Stimulated activated CD4-positive, alpha-beta T cell treated with anti-CD3 and anti-CD28 coated beads, Interleukin-4, amount 100 ng/mL, for 24 hours (primary cell): ENCODE results near the gene SEC61A2.
A peak's percentile ranks its signal among the peaks of the same experiment; 100 is the strongest.
"Not testable (repeated sequence)": the region's sequence is repeated elsewhere in the genome, so short reads cannot be mapped to it uniquely, and the experiment has no call there.

Experiments
- DNase-seq: peaks from one replicate; pipeline ENCODE4 v3.0.0-alpha.2; 2020

Gene SEC61A2

DNA sequence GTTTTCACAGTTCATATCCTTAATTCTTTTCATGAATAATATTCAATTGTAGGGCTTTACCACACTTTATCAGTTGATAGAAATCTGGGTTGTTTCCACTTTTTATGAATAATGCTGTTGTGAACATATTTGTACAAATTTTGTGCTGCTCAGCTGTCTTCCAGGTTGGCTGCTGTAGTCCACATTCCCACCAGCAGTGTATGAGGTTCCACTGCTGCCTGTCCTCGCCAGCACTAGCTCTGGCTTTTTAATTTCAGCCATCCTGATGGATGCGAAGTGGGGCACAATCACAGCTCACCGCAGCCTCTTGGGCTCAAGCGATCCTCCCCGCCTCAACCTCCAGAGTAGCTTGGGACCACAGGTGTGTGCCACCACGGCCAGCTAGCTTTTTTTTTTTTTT, 33.5 kb downstream of the SEC61A2 start:
- no peak for DNase-seq

DNA sequence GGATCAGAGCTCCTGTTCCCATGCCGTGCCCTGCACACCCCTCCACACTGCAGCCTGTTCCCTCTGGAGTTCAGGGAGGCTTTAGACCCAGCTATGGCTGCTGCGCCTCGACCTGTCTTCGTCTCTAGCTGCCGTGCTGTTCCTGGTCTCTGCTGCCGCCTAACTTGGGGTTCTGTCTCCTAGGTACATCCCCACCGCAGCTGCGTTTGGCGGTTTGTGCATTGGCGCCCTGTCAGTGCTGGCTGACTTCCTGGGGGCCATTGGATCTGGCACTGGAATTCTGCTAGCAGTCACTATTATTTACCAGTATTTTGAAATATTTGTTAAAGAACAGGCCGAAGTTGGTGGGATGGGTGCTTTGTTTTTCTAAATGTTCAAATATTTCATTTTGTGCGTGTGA, 34.6 kb downstream of the SEC61A2 start:
- DNase-seq, result no peak

DNA sequence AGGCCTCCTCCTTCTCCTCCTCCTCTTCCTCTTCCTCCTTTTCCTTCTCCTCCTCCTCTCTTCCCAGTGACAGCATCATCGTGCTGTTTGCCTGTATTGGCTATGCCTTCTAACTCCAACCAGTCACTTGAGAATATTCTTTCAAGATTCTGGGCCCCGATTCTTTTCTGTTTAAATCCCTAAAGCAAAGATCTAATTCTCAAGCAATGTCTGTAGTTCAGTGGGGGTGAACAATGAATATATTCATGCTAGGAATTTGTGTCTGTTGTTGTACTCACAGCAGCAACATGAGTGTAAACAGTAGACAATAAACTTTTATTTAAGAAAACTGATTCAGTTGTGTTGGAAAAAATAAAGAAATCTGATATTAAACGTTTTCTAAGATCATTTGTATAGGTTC, 35.6 kb downstream of the SEC61A2 start:
- no peak for DNase-seq

DNA sequence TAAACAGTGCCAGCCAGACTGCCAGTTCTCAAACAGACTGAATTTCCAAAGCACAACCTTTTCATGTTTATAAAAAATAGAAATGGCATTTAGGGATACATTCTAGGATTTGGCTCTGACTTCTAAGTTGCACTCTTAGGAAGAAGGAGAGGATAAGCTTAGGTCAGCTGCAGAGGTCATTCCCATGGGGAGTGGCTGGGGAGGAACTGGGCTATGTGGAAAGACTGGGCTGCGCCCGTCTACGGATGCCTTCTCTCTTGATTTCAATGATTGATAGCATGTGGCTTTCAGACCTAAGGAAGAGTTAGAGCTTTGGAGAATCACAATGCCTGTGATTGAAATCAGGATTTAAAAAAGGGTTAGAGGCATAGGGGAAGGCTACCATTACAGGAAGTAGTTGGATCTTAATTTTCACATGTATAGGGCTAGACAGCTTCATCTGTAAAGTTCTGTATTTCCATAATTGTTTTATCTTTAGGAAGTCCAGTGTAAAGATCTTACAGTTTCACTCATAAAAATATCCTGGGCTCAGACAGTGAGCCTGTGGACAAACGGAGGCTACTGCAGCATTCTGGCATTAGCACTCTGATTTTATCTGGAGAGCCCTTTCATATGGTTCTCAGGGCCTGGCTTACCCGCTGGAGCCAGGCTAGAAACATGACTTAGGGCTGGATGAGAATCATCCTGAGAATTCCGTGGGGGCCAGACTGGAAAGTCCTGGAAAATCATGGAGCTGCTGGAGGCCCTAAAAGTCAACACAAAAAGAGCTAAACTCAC, 36.7 kb downstream of the SEC61A2 start:
- DNase-seq, result no peak

DNA sequence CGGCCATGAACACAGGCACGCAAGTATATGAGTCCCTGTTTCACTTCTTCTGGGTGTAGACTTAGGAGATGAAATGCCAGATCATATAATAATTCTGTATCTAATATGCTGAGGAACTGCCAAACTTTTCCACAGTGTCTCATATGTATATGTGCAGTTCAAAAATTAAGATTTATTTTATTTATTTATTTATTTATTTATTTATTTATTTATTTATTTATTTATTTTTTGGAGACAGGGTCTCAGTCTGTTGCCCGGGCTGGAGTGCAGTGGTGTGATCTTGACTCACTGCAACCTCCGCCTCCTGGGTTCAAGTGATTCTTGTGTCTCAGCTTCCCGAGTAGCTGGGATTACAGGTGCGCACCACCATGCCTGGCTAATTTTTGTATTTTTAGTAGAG, 42.0 kb downstream of the SEC61A2 start:
- not testable (repeated sequence) for DNase-seq

DNA sequence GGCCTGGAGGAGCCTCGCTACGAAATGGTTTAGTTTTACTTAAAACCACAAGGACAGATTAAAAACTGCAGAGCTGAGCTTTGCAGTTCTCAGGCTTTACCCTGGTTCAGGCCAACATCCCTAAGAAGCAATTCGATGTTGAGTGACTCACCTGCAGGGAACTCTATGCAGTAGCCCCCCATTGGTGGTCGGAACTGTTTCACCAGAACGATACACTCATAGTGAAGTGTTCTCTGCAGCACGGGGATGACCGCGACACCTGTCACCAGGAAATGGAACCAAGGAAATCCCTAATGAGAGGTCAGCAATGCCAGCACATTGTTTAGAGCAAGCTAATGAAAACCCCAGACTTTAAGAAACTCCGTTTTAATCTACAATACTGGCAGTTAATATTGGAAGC, 48.2 kb downstream of the SEC61A2 start:
- DNase-seq, result no peak

DNA sequence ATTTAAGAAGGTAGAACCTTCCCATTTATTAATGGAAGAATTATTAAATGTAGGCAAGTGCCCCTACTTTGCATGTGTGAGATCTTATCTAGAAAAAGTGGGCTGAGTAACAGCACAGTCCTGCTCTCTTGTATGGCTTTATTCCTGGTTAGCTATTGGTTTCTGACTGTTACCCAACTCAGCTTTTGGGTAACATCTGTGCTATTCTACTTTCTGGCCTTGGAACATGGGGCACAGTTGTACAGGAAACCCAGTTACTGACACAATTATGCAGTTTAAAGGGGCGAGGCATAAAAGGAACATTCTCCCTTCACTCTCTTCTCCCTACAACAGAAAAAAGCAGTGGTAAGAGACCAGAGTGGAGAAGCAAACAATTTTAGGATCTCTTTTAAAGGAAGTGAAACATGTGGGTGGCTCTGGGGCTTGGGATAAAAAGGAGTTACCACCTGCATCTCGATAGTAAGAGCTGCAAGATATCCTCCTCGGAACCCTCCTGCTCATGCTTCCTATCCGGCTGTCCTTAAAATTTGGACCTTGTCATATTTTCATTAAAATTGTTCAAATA, 50.2 kb downstream of the SEC61A2 start:
- DNase-seq, result no peak

DNA sequence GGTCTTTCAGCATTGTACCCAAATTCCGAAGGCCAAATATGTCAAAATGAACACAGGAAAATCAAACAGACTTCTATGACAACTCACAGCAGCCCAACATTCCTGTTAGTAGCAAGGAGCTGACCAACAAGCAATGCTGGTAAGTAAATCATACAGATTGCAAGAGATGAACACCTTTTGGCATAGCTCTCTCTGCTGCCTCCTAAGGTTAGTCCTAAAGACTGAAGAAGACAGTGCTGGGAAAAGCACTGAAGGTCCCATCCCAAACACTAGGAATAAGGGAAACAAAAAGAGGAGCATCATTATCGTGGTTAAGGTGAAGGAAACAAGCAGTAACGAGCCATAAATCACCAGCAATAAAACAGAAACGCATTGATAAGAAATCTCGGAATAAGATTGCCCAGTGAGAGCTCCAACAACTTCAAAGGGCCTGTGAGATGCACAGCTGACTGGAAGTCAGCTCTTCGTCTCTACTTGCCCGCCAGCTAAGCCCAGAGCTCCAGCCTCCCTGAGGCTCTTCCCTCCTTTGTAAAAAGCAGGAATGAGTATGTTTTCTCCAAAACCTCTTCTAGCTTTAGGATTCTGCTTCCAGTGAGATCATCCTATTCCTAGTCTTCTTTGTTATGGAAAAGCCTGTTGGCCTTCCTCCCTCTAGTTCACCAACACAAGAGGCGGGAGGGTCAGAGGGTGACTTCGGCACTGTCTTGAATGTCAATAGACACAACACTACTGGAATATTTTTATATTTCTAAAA, 50.9 kb downstream of the SEC61A2 start:
- DNase-seq, result no peak

DNA sequence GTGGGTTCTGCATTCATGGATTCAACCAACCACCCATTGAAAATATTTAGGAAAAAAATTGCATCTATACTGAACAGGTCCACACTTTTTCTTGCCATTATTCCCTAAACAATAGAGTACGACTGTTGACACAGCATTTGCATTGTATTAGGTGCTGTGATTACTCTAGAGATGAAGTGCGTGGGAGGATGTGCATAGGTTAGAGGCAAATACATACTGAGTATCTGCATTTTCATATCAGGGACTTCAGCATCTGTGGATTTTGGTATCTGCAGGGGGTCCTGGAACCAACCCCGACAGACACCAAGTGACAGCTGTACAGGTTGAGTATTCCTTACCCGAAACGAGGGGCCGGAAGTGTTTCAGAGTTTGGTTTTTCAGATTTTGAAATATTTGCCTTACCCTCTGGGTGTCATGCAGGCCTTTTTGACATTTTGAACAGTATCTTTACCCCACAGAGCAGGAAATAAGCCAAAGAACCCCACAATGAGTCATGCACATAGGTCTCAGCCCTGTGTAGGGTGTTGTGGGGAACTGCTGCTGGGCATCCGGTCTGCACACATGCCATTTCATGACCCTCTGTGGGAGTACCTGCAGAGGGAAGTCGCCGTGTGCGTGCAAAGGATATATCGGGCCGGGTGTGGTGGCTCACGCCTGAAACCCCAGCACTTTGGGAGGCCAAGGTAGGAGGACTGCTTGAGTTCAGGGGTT, 51.7 kb downstream of the SEC61A2 start:
- DNase-seq, result peak; percentile 76

DNA sequence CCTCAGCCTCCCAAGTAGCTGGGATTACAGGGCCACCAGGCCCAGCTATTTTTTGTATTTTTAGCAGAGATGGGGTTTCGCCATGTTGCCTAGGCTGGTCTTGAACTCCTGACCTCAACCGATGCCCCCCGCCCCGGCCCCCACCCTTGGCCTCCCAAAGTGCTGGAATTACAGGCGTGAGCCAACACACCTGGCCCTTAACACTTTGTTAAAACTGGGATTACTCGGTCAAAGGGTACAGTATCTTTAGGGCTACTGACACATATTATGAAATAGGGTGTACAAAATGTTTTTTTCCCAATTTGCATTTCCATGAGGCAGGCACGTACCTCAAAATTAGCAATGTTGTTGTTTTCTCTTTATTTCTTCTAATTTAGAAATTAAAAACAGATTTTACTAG, 54.7 kb downstream of the SEC61A2 start:
- no peak for DNase-seq

DNA sequence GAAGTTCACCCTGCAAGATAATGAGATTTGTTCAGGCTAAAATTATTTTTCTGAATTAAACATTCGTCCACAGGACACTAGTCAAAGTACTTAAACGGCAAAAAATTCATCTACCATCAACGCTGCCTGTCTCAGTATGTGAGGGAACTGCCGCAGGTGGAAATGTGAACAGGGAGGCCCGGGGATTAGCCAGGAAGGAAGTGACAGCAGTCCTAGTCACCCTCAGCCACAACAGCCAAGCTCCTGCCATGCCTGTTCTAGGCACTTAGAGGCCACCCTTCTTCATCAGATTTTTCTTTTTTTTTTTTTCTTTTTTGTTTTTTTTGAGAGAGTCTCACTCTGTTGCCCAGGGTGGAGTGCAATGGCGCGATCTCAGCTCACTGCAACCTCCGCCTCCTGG, 56.8 kb downstream of the SEC61A2 start:
- peak; percentile 23 for DNase-seq

DNA sequence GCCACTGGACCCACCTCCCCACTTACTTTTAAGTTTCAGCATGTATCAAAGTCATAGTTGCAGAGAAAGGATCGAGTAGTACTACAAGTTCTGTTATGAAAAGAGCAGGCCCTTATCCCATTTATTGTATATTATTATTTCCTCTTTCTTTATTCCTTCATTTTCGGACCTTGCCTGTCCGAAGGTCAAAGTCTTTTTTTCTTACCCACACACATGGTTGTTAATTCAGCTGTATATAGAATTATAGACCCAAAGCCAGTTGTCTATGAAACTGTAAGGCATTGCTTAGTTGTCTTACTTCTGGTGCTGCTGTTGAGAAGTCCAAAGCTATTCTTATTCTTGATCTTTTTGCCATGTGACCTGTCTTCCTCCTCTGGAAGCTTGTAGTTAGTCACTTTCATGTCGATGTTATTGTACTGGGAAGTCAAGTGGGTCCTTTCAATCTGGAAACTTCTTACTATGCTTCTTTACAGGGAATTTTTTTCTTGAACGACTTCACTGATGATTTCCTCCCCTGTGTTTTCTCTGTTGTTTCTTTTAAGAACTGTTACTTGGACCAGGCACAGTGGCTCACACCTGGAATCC, 57.9 kb downstream of the SEC61A2 start:
- no peak for DNase-seq

DNA sequence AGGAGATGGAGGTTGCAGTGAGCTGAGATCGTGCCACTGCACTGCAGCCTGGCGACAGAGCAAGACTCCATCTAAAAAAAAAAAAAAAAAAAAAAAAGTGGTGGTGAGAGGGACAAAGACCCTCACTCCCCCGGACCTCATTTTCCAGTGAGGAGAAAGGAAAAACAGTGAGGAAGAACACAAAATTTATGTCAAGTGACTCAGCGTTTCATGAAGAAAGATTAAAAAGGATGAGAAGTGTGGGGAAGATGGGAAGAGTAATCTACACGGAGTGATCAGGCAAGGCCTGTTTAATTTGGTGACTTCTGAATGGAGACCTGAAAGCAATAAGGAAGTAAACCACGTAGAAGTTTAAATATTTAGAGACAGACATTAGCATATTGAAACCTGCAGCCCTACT, 59.2 kb downstream of the SEC61A2 start:
- DNase-seq, result no peak

DNA sequence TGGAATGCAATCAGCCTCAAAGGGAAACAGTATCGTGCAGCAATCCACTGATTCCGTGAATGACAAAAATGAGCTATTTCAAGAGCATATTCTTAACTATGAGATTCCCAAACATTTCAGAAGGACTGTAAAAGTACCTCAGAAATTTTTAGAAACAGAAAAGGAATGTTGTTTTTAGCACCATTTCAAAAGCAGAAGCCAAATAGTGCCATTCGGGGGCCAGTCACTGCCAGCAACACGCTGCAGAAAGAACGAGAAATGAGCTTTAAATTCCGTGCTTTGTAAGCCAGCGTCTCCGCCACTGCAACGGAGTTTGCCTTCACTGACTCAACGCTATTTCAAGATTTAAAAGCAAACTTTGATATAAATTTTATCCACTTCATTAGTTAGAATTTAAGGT, 59.9 kb downstream of the SEC61A2 start:
- DNase-seq, result no peak

DNA sequence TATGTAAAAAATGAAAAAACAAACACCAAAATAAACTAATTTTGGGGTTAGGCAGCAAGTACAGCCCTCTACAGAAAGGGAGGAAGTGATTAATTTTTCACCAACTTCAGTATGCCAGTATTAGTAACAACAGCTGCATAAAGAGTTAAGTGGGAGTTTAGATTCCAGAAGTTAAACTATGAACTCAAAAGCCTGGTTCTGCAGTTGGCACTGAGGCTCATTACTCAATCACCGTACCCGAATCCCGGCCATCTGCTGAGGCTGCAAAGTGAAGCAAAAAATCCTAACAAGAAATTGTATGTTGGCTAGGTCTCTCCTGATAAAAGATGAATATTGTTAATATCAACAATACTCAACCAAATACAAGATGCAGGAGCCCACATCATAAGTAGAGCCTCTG, 62.2 kb downstream of the SEC61A2 start:
- DNase-seq, result no peak

DNA sequence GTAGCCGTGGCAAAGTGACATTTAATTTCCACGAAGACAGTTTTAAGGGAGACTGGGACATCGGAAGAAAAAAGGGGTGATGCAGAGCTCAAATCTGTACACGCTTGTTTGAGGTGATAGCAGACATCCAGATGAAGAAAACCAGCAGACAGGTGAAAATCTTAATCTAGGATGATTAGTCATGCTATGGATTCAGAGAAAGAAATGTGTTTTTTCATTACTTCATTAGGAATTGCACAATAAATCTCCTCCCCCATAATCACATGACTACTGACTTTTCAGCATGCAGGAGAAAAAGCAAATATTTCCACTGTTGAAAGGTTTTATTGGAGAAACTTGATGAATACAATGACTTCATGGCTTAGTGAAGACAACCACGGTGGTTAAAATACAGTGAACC, 63.7 kb downstream of the SEC61A2 start:
- DNase-seq, result no peak

DNA sequence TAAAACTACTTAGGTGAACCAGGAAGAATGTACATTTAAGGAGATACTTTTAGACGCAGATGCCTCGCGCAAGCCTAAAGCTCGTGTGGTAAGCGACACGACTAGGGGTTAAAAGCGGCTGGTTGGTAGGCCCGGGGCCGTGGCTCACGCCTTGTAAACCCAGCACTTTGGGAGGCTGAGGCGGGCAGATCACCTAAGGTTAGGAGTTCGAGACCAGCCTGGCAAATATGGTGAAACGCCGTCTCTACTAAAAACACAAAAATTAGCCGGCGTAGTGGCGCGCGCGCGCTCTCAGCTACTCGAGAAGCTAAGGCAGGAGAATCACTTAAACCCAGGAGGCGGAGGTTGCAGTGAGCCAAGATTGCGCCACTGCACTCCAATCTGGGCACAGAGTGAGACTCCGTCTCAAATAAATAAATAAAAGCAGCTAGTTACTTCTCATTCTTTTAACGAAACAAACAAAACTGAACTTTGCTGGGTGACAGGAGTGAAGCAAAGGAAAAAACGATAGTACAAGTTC, 65.3 kb downstream of the SEC61A2 start:
- DNase-seq, result peak; percentile 31

DNA sequence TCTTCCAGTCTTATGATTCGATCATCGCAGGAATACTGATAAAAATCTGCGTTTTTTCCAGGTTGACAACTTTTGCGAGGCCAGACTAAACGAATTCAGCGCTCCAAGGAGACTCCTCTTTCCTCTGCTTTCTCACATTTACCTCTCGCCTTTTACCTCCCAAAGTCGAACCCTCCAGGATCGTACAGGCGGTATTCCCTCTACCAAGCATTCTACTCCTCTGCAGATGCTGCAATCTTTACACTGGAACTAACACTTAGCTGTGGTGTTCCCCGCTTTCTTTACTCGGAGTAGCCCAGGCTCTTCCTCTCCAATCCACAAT, 65.8 kb downstream of the SEC61A2 start:
- no peak for DNase-seq

DNA sequence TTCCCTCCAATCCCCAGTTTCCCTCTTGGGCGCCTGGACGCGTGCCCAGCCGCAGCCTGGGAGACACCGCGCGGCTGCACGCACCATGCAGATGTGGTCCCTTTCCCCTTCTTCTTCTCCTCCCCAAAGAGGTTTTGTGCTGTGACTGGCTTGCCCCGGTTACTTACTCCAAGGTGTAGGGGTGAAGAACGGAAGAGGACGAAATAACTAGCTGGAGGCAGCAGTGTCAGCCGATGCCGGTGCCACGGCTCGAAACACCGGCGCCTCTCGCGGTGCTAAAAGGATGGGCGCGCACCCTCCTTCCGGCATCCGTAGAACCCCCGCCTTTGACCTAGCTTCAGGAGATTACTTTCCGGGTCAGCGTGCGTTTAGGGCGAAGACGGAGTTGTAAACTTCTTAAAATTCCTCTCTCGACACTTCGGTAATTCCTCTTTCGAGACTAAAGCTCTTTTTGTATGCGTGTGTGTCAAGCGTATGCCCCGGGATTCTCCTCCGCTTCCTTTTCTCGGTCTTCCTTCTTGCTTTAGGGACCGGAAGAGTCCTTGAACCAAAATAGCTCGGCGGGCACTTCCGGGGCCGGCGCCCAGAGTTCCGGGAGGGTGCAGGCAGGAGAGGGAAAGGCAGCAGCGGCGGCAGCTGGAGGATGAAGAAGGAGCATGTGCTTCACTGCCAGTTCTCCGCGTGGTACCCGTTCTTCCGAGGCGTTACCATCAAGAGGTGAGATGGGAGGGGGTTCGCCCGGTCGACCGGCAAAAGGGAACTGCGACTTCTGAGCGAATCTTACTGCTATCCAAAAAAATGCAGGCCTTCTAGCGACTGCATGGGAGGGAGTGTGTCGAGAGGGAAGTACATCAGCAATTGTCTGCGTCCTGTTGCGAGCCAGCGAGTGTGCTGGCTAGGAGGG, 66.4 kb downstream of the SEC61A2 start, which contains the start of the genes CDC123 and NUDT5:
Gene CDC123, plus strand, starts transcription at position 586 of the 904 bp plus-strand sequence. Its CDS starts 58 bp downstream, at position 644.
Gene NUDT5, minus strand, starts transcription at position 289 of the 904 bp plus-strand sequence. CDS start 9,600 bp downstream, outside the sequence.
- peak; percentile 86 for DNase-seq

DNA sequence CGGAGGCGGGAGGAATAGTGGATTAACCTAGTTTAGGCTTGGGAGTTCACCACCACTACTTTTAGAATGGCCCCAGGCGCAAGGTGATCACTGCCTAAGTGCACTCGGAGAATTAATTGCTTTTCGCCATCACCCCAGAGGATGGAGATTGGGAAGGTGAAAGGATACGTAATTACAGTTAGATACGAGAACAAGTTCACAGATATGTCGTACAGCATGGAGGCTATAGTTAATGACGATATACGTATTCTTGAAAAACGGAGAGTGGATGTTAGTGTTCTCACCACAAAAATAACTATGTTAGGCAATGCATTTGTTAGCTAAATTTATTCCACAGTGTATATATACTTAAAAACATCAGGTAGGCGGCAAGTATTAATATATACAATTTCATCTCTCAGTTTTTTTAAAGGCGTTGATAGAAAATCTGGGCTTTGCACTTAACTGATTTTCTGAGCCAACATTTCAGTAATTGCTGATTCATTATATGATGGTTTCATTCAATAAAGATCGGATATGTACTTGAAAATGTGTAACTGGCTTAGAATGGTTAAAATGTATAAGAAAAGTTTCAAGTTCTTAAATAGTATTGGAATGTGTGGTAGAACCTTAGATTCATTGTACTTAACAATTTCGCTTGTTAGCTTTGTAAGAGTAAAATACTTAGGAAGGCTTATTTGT, 67.2 kb downstream of the SEC61A2 start:
- no peak for DNase-seq

DNA sequence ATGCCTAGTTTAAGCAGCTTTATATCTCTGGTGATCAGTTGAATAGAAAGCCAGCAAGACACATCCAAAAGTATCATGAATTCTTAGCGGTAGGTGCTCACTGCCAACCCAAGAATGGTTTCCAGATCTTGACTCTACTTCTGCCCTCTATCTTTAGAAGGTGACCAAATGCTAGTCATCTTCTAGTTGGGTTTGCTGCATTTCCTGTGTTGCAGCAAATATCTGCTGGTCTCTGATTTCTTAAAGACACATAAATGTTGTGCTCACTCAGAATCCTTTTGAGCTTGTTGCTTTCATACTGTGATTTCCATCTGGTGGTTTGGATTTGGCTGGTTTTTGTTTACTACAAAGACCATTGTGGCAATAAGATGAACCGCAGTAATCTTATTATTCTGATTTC, 68.7 kb downstream of the SEC61A2 start:
- DNase-seq, result no peak
